ENCODE data around the gene ACP4. TPM values are rescaled to one million over a fixed set of nuclear protein-coding genes. Genes with fewer than 3 reads are reported as not detected.

The ACP4 gene
- polyA plus RNA-seq, 4 donors, result 0.10 to 0.52 (median 0.25) TPM; not detected in 1

DNA sequence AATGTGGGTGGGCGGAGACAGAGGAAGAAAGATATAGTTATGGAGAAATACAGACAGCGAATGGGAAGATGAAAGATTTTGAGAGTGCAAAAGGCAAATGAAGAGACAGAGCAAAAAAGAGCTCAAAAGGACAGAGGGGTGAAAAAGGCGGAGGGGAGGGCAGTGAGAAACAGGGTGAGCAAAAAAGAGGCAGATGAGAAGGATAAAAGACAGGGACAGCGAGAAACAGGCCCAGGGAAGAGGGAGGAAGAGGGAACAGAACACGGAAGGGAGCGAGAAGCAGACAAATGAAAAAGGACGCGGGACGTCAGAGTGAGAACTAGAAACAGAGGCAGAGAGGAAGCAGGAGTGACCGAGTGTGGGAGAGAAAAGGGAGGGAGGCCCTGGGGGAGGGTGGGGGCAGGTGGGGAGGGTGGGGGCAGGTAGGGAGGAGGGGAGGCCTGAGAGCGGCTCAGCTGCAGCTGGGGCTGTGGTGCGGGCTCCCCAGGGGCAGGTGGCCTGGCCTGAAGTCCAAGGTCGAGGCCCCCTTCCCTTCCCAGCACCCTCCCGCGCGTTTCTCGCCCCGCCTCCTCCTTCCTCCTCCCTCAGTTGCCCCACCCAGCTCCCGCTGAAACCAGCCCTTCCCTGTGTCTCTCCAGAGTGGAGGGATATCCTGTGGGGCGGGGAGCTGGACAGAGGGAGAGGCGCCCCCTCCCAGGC lies 30.5 kb downstream of the ACP4 start:
- no peak for DNase-seq (ENCODE audit: low read depth in 4 of 4, low spot score in 2 of 4)

DNA sequence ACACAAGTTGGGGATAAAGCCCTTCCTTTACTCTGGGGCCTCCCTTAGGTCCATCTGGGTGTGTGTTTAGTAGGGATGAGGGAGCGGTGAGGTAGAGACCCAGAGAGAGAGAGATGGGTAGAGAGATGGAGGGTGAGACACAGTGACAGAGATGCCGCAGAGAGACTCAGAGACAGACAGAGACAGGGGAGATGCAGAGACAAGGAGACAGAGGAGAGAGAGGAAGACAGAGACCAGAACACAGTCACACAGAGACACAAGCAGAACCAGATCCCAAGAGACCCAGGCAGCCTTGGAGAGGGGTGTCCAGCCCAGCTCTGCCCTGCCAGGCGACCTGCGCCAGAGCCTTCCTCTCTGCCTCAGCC lies 31.0 kb downstream of the ACP4 start:
- no peak for DNase-seq (ENCODE audit: low read depth in 4 of 4, low spot score in 2 of 4)

DNA sequence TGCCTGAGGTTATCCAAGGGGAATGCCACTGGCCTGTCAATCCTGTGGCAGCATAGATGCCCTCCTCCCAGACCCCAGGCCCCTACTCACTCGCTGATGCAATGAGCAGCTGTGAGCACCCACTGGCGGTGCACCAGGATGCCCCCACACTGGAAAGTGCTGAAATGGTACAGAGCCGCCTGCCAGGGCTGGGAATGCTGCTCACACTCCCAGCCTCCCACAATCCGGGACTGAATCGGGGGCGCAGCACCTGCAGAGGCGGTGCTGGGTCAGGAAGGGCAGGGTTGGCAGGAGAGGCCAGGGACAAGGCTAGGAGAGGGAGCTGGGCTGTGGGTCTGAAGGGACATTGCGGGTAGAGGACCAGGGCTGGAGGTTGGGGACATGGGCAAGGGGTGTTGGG lies 31.4 kb downstream of the ACP4 start:
- no peak for DNase-seq (ENCODE audit: low read depth in 4 of 4, low spot score in 2 of 4)

DNA sequence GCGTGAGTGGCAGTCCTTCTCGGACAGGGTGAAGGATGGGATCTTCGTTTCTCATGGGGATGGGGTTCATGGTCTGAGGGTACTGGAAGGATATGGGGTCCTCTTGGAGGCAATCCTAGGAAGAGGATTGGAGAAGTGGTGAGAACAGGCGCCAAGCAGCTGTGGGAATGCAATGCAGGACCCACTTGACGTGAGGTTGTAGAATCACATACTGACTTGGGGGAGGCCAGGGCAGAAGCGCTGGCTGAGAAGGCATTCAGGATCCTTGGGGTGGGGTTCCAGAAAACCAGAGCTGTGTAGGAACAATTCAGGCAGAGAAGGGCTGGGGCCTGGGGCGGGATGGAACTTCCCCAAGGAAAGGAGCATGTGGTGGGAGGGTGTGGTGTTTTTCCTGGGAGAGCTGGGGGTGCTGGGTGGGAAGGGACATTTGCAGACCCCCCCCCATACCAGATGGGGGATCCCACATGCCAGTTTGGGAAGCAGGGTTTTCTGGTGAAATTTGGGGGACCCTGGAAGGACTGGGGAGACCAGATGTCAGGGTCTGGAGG lies 32.5 kb downstream of the ACP4 start:
- DNase-seq (ENCODE audit: low read depth in 4 of 4, low spot score in 2 of 4), result no peak

DNA sequence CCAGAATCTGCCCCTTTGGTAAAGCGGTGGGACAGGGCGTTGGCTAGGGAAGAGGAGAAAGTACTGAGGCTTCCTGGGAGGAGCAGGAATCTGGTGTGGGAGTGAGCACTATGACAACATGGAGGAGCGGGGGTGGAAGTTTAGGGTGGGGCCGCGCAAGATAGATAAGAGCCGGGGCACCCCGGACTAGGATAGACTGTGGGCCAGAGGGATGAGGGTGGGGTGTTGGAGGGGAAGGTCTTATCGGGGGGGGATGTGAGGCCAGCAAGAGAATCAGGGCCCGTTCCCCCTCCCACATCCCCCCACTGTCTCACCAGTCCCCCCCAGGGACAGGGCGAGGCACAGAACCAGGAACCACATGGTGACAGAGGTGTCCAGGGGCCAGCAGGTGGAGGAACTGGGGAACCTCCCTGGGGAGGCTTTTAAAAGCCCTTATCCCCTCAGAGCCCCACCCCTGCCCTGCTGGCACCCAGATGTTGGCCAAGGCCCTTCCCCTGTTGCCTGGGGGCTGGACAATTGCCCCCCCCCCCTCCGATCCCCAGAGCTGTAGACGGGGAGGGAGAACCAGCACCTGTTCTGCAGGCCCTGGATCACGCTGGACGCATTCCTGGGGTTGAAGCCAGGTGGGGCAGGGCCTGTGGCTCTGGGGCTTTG lies 33.3 kb downstream of the ACP4 start, which contains the start of gene KLK1:
Gene KLK1, minus strand, starts transcription at position 399 of the 654 bp plus-strand sequence. Its CDS starts 39 bp downstream, at position 360.
- DNase-seq (ENCODE audit: low read depth in 4 of 4, low spot score in 2 of 4), result no peak

DNA sequence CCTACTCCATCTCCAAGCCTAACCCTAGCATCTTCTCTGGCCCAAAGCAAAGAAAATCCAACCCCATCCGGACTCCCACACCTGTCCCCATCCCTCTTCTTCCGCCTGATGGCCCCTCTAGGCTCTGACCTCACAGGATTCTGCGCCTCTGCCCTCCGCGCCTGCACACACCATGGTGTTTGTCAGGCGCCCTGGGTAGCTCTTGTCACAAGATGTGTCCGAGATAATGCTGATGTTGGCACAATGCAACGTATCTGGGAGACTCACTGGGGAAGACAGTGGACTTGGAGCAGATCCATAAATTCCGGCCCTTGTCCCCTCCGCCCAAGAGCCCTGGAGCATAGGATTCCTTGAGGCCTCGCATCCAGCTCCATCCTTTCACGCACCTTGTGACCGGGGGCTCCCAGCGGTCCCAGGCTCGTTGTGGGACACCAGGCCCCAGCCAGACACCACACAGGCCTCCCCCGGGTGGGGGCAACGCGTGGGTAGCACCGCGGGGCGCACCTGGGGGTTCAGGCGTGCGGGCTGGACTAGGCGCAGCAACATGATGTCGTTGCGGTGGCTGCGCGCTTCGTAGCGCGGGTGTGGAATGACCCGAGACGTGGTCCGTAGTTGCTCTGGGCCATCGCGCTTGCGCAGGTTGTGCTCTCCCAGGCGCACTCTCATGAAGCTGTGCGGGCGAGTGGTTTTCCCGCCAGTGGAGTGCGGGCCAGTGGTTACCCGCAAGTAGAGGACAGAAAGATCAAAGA lies 36.5 kb downstream of the ACP4 start:
- no peak for DNase-seq (ENCODE audit: low read depth in 4 of 4, low spot score in 2 of 4)

DNA sequence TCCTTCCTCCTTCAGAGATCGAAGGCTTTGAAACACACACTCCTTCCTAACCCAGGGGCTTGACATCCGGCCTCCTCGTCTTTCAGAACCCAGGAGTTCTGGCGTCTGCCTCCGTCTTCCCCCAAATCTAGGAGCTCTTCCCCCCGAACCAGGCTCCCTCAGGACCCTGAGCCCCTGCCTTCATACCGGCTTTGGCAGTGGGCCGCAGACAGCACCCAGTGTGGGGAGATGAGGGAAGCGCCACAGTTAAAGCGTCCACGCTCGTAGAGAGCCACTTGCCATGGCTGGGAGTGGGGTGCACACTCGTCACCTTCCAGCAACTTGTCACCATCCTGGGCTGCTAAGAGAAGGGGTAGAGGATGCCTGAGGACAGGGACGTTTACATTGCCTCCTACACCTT lies 37.3 kb downstream of the ACP4 start:
- no peak for DNase-seq (ENCODE audit: low read depth in 4 of 4, low spot score in 2 of 4)

DNA sequence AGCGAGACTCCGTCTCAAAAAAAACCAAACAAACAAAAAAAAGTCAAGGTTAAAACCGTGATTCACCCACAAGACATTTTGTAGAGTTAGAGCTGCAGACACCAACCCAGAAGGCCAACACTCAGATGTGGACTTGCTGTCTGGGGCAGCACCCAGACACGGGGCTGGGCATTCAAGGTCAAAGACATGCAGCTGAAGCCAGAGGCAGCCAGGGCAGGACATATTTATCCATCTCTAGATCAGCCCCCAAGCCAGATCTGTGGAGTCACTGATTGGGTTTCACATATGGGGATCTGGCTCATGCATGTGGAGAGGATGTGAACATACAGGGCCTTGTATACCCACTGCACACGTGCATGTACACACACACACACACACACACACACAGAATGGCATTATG lies 39.6 kb downstream of the ACP4 start:
- DNase-seq (ENCODE audit: low read depth in 4 of 4, low spot score in 2 of 4), result no peak

DNA sequence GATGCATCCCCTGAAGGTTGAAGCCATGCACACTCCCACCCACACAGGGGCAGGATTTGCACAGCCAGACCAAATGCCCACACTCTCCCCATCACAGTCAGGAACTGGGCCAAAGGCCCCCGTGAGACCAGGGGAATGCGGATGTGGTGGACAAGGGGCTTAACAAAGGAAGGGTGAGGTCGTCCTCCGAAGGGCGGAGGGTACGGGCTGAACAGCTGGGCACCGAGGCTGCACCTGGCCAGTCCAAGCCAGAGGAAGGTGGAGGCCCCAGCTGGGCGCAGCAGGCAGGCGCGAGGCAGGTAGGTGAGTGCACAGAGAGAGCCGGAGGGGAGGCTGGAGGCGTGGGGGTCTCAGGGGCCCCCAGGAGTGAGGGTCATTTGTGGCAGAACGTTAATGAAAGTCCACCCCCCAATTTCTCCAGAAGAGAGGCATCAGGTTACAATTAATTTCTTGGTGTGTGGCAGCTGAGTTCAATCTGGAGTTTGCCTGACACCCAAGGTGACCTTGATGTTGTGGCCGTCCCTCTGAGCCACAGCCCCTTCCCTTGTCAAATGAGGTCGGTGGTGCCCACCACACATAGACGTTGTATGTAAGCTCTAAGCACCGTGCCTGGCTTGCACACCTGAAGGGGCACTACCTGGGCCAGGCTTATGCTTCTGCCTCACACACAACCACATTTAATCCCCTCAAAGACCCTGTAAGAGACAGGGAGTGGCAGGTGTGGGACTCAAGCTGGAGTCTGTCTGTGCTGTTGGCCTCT lies 40.2 kb downstream of the ACP4 start:
- DNase-seq (ENCODE audit: low read depth in 4 of 4, low spot score in 2 of 4), result no peak

DNA sequence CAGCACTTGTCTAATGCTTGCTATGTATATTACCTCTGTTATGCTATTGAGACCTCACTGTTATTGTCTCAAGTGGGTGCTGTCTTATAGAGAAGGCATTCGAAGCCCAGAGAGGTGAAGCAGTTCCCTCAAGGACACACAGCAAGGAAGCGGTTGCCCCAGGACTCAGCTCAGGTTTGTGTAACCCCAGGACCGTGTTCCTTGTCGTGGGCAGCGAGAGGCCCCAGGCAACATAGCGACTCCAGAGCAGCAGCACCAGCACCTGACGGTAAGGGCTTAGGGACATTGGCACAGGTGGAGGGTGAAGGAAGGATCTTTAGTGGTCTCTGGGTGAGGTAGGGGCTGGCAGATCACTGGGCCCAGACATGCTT lies 40.8 kb downstream of the ACP4 start:
- no peak for DNase-seq (ENCODE audit: low read depth in 4 of 4, low spot score in 2 of 4)

DNA sequence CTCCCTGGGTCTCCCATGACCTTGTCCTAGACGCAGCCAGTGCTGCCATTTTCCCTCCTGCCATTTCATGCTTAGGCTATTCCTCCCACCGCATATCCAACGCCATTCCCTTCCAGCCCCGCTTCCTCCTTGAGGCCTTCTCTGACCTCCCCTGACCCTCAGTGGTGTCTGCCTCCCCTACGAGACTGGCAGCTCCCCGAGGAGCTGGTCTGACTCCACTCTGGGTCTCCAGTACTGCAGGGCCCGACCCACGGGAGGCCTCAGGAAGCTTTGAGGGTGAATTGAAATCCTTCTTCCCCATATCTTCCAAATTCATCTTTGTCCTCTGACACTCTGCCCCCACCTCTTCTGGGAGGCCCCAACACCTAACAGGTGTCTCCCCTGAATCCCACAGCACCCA lies 42.5 kb downstream of the ACP4 start:
- DNase-seq (ENCODE audit: low read depth in 4 of 4, low spot score in 2 of 4), result no peak

DNA sequence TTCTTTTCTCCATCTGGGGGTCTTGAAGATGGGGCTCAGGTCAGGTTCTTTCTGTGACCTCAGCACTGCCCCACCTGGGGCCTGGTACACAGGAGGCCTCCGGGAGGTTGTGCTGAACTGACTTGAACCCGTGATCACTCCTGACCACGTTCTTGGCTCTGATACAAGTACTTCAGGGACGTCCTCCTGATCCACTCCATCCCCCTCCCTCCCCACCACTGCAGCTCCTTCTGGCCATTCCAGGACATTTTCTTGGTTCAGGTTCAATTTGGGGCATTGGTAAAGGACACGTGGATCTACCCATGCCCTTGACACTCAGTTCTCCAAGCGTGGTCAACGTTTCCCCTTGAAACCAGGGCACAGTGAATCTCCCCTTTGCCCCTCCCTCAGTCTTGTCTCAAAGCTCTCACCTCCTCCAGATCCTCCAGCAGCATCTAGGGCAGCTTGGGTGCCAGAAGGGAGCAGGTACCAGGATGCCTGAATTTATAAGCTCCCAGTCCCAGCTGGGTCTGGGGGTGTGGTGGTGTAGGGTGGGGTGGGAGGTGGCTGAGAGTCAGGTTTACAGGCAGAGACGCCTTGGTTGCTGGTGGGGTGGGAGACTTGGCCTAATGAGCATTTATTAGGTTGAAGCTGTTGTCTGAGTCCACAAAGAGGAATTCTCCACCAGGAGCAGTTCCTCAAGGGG lies 43.0 kb downstream of the ACP4 start, which contains the start of gene KLK15:
Gene KLK15, minus strand, starts transcription at position 458 of the 685 bp plus-strand sequence. CDS start 2,082 bp downstream, outside the sequence.
- no peak for DNase-seq (ENCODE audit: low read depth in 4 of 4, low spot score in 2 of 4)

DNA sequence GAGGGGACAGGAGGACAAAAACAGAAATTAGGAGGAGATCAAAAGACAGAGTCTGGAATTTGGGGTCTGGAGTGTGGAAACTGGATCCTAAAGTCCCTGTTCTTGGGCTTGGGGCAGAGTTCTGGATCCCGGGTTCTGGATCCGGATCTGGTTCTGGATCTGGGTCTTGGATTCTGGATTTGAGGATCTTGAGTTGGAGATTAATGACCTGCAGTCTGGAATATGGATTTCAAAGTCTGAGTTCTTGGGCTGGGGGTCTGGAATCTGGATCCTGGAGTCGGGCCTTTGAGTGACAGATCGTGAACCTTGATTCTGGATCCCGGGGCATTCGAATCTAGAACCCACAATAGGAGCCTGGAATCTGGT lies 43.6 kb downstream of the ACP4 start:
- DNase-seq (ENCODE audit: low read depth in 4 of 4, low spot score in 2 of 4), result no peak

DNA sequence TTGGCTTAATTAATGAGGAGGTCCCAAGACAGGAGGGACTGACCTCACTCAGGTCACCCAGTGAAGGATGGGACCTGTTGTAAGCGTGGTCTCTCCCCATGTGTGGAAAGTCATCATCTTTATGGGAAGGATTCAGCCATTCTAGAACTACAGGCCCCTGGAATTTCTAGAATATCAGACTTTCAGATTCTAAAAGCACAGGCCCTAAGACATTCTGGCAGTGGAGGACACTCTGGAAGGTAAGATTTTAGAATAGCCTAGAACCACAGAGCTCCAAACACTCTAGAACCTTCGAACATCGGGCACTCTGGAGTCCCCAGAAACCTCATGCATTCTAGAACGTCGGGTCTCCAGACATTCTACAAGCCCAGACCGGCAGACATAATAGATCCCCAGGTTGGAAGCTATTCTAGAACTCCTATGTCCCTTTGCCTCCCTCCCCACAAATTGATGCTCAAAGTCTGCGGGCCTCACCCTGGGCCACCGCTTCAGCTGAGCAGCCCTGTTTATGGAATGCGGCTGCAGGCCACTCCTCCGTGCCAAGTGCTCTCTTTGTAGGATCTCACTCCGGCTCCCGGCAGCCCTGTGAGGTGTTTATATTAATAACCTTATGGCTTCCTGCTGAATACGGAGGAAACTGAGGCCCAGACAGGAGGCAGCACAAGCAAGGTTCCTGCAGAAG lies 45.0 kb downstream of the ACP4 start:
- no peak for DNase-seq (ENCODE audit: low read depth in 4 of 4, low spot score in 2 of 4)

DNA sequence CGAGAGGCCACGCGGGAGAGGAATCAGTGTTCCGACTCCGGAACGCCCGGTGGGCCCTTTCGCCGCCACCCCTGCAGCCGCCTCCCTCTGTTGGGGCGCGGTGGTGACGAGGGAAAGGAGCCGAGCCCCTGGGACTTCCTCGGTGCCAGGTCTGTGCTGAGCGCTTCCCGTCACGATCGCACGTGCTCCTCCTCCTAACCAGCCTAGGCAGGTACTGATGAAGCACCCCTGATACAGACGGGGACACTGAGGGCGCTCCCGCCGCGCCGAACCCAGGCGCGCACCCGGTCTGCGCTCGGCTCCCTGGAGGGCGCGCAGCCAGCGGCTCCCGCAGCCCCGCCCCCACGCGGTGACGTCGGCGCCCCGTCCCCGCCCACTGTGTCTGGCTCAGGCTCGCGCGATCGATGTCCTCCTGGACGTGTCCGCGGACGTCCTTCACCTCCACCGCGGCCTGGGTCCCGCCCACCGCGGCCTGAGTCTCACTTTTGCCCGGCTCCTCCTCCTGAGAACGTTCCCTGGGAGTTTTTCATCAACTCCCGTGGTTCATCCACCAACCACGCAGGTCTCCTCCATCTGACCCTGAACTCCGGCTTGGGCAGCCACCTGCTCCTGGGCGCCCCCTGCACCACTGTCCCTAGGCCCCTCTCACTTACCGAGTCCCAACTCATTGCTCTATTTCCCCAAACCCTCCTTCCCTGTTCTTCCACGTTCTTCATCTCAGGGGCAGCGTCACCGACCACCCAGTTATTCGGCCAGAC lies 45.7 kb downstream of the ACP4 start:
- peak in 2 of 4 donors; percentile 44 to 50 for DNase-seq (ENCODE audit: low read depth in 4 of 4, low spot score in 2 of 4)

DNA sequence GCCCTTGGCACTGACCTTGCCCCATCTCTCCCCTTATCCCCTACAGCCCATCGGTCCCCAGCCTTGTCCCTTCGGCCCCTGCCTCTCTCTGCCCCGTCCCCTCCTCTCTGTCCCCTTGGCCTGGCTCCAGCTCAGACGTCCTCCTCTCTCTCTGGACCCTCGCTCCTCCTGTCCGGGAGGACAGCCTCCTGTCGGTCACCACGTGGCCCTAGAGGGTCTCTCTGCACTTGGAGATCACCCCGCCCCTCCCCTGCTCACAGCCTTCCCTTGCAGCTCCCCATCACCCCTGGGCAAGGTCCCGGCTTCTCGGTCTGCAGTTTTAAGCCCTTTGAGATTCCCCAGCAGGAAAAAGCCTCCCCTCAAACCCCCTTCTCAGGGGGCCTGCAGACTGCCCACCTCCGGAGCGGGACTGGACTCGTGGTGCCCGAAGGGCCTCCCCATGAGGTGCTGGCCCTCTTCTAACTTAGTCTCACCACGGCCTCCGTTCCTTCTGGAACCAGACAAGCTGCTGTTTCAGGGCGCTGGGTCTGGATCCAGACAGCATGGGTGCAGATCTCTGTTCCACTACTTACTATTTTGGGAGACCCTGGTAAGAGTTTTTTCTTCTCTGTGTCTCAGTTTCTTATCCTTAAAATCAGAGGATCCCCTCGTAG lies 46.5 kb downstream of the ACP4 start:
- no peak for DNase-seq (ENCODE audit: low read depth in 4 of 4, low spot score in 2 of 4)

DNA sequence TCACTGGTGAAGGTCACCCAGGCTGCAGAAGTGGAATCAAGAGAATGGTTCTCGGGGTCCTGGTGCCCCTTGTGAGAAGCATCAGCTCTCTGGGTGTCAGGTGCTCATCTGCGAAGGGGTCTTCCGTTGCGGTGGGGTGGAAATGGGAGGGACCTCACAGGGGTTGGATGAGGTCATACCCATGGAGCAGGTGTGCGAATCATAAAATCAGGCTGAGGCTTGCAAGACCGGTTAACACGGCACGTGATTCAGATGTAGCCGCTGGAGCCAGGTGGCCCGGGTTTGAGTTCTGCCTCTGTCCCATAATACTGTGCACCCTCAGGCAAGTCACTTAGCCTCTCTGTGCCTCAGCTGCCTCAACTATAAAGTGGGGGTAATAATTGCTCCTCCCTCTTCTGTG lies 47.1 kb downstream of the ACP4 start:
- no peak for DNase-seq (ENCODE audit: low read depth in 4 of 4, low spot score in 2 of 4)

DNA sequence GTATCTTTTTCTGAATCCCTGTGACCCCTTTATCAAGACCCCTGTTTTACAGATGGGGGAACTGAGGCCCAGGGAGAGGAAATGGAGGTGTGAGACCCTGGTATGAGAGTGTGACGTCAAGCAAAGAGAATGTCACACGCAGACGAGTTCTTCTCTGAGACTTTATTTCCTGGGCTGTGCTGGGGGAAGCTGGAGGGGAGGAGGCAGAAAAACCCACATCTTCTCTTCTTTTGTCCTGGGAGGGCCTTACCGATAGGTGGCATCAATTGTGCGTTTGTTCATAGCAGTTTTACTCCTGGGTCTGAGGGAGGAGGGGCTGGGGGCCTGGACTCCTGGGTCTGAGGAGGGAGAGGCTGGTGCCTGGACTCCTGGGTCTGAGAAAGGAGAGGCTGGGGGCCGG lies 48.0 kb downstream of the ACP4 start:
- no peak for DNase-seq (ENCODE audit: low read depth in 4 of 4, low spot score in 2 of 4)

Measured in left renal cortex interstitium (tissue), 4 donors.